ENCODE data around the gene RCHY1.
"Not testable (repeated sequence)": the region's sequence is repeated elsewhere in the genome, so short reads cannot be mapped to it uniquely, and the experiment has no call there.

The RCHY1 gene

DNA sequence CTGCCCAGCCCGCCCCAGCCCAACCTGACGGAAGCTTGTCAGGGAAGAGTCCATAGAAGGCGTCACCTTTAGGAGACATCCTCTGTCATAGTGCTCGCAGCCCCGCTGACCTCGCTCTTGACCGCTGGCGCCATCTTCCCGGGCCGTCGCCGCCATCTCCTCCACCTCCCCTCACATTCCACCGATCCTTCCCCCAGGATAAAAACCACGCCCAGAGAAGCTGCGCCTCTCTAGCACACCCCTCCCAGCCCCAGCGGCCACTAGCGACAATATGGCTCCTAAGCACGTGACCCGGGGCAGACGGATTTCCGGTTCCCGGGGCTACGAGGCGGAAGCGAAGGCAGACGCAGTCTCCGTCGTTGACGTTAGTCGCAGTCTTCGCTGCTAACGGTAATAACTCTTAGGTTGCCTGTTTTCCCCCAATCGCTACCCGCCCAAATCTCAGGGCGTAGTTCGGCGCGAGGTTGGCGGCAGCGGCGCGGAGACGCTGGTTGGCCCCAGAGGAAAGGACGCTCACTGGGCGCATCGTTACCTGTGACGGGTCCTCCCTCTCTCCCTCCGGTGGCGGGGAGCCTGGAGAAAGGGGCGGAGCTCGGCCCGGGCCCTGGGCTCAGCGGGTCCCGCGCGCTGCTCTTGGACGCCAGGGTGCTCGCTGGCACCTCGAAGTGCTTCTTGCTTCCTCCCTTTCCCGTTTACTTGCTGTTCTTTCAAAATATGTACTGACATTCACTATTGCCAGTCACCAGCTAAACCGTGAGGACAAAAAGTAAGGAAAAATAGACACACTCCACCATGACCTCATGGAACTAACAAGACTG is at the start of gene RCHY1, which contains the start of gene THAP6:
TSS of gene RCHY1 (minus strand) at position 273 of the 818 bp plus-strand sequence. CDS start at position 156, 117 bp downstream.
TSS of gene THAP6 (plus strand) at position 343 of the 818 bp plus-strand sequence. CDS start 980 bp downstream, outside the sequence.
- DNase-seq (ENCODE audit: low read depth, low spot score): peak; percentile 98

DNA sequence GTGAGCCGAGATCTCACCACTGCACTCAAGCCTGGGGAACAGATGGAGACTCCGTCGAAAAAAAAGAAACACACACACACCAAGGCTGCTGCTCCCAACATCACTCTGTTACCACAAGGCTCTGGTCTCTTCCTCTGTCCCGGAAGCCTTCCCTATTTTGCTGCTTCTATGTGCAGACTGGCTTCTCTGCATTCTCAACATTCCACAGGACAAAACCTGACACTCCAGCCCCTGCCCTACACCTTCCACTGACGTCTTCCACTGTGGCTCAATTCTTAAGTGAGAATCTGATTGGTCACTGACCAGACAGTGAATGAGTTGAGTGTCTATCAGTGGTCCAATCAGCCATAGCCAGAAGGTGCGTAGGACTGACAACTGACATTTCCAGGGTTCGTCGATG is 47.6 kb upstream of the RCHY1 start:
- DNase-seq (ENCODE audit: low read depth, low spot score): peak; percentile 68

DNA sequence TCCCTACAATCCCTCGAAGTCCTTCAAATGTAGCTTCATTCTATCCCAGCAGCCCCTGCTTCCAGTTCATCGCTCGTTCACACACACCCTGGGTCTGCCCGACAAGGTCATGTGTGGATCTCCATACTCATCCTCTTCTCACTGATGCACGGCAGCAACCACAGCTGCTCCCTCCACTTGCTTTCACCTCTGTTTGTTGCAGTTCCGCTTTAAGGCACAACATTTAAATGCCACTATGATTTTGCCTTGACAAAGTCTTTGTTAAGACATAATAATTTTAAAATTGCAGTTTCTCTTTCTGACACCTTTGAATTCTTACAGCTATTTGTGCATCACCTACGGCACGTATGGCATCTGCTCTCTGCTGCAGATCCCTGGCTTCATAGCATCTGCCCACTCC is 43.5 kb upstream of the RCHY1 start:
- no peak for DNase-seq (ENCODE audit: low read depth, low spot score)

DNA sequence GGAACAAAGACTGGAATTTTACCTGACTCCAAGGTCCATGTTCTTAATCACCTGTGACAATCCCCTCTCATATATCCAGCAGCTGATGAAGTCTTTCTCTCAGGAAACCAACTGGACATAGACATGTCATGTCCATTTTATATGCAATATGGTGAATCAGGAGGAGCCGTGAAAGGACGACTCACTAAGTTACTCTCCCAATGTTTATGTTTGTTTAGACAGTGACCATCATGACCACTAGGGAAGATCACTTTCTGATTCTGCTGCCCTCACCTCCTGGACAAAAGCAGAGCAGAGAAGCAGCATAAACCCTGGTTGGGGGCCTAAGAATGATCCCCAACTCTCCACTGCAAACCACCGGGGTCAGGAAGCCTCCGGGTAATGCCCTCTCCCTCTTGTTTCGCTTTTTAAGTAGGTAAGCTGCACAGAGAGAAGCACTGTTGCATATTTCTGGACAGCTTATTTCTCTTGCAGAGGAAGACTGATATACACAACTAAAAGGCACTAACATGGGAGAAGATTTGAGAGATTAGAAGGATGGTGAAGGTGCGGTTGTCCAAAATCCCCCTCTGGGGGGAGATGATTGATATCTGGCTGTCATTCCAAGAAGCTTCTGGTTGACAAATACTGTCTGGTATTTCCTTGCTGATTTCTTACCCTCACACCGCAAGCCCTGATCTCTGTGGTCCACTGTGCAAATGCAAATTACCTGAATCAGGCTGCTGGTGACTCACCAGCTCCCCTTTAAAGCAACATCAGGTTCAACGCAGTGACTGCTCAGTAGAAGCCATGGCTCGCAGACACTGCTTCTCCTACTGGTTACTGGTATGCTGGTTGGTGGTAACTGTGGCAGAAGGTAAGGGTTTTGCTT is 41.3 kb upstream of the RCHY1 start, which contains the start of gene ODAPH:
TSS of gene ODAPH (plus strand) at position 773 of the 871 bp plus-strand sequence. CDS start at position 790, 17 bp downstream.
- DNase-seq (ENCODE audit: low read depth, low spot score): peak; percentile 92

DNA sequence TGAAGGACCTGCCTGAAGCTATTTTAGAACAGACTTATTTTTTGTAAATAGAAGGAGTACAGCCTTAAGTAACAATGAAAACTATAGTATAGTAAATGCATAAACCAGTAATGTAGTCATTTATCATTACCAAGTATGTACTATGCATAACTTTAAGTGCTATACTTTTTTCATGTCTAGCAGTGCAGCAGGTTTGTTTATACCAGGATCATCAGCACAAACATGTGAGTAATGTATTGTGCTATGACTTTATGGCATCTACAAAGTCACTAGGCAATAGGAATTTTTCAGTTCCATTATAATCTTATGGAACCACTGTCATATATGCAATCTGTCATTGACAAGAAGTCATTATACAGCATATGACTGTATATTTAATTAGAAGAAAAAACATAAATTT is 38.2 kb upstream of the RCHY1 start:
- no peak for DNase-seq (ENCODE audit: low read depth, low spot score)

DNA sequence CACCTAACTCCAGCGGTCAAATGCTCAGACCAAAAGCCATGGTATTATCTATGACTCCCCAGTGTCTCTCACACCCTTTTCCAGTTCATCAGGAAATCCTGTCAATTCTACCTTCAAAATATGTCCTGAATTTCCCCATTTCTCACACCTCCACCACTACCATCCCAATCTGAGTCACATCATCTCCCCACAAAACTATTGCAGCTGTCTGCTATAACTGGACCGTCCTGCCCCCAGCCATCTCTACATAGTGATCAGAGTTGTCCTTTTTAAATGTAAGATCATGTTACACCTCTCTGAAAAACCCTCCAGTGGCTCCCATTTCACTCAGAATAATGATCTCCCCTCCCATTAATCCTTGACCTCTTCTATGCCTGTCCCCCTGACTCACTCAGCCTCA is 34.8 kb upstream of the RCHY1 start:
- DNase-seq (ENCODE audit: low read depth, low spot score): no peak

DNA sequence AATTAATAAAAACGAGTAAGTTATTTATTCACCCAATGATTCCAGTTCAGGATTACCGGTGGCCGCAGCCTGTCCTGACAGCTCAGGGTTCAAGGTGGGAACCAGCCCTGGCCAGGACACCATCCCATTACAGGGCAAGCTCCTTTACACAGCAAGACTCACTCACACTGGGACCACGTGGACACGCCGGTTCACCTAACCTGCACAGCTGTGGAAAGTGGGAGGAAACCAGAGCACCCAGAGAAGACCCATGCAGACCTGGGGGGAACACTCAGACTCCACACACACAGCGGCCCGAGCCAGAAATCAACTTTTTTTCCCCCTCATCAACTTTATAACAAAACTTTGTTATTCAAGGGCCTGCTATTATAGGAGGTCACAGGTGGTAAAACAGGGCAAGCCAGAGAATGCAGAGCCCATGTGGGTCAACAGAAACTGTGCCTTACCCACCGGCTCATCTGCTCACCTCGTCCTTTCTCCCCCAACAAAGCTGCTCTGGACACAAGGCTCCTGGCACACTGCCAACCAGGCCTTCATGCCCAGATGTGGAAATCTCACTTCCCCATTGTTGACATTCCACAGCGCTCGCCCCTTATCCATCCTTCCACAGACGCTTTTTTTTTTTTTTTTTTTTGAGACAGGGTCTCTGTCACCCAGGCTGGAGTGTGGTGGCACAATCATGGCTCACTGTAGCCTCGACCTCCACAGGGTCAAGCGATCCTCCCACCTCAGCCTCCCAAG is 33.6 kb upstream of the RCHY1 start:
- peak; percentile 27 for DNase-seq (ENCODE audit: low read depth, low spot score)

DNA sequence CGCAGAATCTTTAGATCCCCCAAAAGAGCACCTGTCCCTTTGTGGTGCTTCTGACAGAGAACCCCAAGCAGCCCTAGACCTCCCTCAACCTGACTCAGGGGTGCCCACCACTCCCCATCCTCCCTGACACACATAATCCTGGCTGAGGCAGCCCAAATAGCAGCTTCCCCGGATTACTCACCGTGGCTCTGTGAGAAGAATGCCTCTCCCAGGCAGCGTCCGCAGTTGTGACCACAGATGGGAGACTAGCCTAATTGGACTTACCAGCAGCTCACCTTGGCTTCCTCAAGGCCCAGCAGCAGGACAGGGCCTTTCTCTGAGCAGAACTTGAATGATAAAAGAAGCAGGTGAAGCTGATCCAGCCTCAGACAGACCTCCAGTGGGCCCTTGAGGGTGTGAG is 31.3 kb upstream of the RCHY1 start:
- peak; percentile 88 for DNase-seq (ENCODE audit: low read depth, low spot score)

DNA sequence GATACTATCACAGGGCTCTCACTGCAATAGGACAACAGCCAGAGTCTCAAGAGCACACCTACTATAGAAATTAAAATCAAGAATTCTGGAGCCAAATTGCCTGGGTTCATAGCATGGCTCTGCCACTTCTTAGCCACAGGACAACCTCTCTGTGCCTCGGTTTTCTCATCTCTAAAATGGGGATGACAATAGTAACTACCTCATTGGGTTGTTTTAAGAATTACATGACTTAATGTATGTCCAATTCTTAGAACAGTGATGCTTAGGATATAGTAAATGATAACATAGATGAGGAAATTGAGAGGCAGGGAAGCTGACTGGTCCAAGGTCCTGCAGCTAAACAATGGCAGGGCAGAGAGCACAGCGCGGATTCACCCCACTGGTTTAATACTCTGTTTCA is 30.7 kb upstream of the RCHY1 start:
- no peak for DNase-seq (ENCODE audit: low read depth, low spot score)

DNA sequence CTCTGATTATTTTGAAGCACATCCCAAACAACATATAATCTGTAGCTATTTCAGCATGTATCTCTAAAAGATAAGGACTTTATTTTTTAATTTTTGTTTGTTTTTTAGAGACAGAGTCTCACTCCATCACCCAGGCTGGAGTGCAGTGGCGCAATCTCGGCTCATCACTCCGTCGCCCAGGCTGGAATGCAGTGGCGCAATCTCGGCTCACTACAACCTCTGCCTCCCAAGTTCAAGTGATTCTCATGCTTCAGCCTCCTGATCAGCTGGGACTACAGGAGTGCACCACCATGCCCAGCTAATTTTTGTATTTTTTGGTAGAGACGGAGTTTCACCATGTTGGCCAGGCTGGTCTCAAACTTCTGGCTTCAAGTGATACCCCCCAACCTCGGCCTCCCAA is 30.0 kb upstream of the RCHY1 start:
- not testable (repeated sequence) for DNase-seq (ENCODE audit: low read depth, low spot score)

DNA sequence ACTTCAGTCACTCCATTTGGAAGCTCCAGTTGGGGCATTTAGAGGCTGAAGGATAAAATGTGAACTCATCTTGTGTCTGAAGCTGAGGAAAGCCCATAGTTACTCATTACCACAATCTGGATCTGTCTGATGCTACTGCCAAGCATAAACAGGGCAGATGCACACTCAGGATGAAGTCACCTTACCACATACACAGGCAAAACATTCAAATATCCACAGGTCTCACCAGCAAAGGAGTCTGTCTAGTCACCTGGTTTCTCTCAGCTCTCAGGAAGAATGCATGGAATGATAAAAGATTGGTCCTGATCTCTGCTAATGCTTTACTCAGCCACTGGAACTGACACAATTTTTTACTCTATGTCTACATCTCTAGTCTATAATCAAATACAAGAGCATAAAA is 28.6 kb upstream of the RCHY1 start:
- peak; percentile 77 for DNase-seq (ENCODE audit: low read depth, low spot score)

DNA sequence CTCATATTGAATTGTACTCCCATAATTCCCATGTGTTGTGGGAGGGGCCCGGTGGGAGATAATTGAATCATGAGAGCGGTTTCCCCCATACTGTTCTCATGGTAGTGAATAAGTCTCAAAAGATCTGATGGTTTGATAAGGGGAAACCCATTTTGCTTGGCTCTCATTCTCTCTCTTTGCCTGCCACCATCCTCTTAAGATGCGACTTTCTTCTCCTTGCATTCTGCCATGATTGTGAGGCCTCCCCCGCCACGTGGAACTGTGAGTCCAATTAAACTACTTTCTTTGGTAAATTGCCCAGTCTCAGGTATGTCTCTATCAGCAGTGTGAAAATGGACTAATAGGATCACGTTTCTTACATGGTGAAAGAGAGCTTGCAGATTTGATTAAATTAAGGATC is 23.1 kb upstream of the RCHY1 start:
- not testable (repeated sequence) for DNase-seq (ENCODE audit: low read depth, low spot score)

DNA sequence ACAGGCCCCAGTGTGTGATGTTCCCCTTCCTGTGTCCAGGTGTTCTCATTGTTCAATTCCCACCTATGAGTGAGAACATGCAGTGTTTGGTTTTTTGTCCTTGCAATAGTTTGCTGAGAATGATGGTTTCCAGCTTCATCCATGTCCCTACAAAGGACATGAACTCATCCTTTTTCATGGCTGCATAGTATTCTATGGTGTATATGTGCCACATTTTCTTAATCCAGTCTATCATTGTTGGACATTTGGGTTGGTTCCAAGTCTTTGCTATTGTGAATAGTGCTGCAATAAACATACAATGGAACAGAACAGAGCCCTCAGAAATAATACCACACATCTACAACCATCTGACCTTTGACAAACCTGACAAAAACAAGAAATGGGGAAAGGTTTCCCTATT is 19.7 kb upstream of the RCHY1 start:
- DNase-seq (ENCODE audit: low read depth, low spot score): not testable (repeated sequence)

DNA sequence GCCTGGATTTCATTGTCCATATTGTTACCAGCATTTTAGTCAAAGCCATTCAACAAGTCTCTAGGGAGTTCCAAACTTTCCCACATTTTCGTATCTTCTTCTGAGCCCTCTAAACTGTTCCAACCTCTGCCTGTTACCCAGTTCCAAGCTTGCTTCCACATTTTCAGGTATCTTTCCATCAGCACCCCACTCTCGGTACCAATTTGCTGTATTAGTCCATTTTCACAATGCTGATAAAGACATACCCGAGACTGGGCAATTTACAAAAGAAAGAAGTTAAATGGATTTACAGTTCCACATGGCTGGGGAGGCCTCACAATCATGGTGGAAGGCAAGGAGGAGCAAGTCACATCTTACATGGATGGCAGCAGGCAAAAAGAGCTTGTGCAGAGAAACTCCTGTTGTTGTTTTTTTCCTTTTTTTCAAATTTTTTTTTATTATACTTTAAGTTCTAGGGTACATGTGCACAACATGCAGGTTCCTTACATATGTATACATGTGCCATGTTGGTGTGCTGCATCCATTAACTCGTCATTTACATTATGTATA is 19.2 kb upstream of the RCHY1 start:
- not testable (repeated sequence) for DNase-seq (ENCODE audit: low read depth, low spot score)

DNA sequence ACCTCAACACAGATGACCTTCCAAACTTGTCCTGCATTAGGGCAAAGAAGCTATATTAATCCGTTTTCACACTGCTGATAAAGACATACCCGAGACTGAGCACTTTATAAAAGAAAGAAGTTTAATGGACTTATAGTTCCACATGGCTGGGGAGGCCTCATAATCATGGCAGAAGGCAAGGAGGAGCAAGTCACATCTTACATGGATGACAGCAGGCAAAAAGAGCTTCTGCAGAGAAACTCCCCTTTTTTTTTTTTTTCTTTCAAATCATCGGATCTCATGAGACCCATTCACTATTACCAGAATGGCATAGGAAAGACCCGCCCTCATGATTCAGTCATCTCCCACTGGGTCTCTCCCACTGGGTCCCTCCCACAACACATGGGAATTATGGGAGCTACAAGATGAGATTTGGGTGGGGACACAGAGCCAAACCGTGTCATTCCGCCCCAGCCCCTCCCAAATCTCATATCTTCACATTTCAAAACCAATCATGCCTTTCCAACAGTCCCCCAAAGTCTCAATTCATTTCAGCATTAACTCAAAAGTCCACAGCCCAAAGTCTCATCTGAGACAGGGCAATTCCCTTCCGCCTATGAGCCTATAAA is 17.4 kb upstream of the RCHY1 start:
- not testable (repeated sequence) for DNase-seq (ENCODE audit: low read depth, low spot score)

DNA sequence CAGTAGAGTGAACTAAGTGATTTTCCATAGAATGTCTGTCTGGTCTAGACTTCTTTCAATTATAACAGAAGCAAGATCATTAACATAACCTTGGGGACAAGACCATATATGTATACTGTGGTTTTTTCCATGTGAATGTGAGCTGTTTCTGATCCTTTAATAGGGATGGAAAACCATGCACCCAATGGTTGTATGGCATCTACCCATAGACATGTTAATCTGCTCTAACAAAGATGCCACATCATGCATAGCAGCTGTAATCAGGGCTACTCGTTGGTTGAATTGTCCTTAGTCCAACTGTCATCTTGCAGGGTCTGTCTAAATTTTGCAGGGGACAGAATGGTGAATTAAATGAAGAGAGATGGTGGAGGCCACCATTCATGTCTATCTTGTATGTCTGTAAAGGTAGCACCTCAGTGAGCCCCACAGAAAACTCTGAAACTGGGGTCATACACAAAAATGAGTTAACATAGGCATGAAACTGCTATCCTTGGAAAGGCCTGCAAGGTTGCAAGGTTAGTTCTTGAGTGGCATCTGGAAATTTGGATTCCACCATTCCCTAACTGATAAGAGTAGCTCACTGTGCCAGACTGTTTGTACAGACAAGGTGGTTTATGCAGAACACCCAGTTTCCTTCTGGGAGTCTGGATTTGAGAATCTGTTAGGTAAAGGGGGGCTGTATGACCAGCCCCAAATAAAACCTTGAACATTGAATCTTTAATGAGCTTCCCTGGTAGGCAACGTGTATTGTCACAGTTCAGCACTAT is 16.5 kb upstream of the RCHY1 start:
- no peak for DNase-seq (ENCODE audit: low read depth, low spot score)

DNA sequence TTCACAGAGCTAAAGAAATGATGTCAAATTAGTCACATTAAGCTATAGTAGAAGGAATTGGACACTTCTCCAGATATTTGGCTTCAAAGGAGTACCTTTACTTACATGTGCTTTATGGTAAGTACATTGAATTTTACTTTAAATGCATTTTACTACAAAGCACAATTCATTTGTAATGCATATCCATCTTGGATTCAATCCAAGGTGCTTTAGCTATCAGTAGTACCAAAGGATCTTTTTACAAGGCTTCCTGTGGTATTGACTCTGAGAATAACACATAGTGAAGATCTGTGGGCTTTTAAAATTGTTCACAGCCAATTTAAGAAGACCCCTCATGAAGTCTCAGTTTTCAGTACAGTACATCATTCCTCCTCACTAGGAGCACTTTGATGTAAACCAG is 13.3 kb upstream of the RCHY1 start:
- DNase-seq (ENCODE audit: low read depth, low spot score): no peak

DNA sequence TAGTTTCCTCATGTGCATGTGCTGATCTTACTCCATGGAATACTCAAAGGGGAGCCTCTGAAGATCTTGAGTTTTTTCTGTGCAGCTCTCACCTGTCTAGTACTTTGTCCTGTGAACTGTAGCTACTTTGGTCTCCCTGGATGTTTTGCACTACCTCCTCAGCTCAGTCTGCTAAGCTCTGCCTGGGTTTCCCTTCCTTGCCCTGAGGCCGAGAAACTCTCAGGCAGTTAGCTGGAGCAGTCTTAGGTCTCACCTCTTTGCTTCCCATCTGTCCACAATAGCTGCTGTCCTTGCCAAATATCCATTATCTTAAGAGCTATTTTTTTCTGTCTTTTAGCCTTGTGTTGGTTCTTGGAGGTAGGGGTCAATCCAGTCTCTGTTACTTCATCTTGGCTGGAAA is 11.7 kb upstream of the RCHY1 start:
- no peak for DNase-seq (ENCODE audit: low read depth, low spot score)

DNA sequence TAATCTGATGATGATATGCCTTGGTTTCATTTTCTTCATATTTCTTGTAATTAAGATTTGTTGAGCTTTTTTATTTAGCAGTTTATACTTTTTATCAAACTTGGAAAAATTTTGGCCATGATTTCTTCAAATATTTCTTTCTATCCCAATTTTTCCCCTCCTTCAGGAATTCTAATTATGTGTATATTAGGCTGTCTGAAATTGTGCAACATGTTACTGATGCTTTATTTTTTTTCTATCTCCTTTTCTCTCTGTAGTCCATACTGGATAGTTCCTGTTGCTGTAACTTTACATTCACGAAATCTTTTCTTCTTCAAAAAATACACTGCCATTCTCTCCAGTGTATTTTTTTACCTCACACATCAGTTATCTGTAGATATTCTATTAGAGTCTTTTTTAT is 10.9 kb upstream of the RCHY1 start:
- DNase-seq (ENCODE audit: low read depth, low spot score): no peak

DNA sequence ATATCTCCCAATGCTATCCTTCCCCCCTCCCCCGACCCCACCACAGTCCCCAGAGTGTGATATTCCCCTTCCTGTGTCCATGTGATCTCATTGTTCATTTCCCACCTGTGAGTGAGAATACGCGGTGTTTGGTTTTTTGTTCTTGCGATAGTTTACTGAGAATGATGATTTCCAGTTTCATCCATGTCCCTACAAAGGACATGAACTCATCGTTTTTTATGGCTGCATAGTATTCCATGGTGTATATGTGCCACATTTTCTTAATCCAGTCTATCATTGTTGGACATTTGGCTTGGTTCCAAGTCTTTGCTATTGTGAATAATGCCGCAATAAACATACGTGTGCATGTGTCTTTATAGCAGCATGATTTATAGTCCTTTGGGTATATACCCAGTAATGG is 5.2 kb upstream of the RCHY1 start:
- not testable (repeated sequence) for DNase-seq (ENCODE audit: low read depth, low spot score)
